DLD1 (cell line): ENCODE data around the gene KRT80.

Source experiments
- in situ Hi-C: cut with HindIII; loops from 2 replicates; pipeline ENCODE4 v1.10.0; 2017; ENCODE audit warnings: low sequenced_read_pairs

Gene KRT80

GRCh38 chr12:52200781-52201450 is 9.1 kb upstream of the KRT80 start:
- in situ Hi-C loops = no loop called here

GRCh38 chr12:52200086-52200780 is 8.4 kb upstream of the KRT80 start:
- in situ Hi-C loops = no loop called here

GRCh38 chr12:52199294-52199919 is 7.6 kb upstream of the KRT80 start:
- in situ Hi-C loops = no loop called here

GRCh38 chr12:52198454-52199215 is 6.8 kb upstream of the KRT80 start:
- in situ Hi-C loops = no loop called here

- in situ Hi-C loops = no loop called here
Observed at GRCh38 chr12:52197371-52198231, 5.8 kb upstream of the KRT80 start.

- in situ Hi-C loops = no loop called here
Observed at GRCh38 chr12:52195065-52195730, 3.4 kb upstream of the KRT80 start.

- in situ Hi-C loops = no loop called here
Observed at GRCh38 chr12:52193991-52194390, 2.2 kb upstream of the KRT80 start.

GRCh38 chr12:52193532-52193931 is 1.7 kb upstream of the KRT80 start:
- in situ Hi-C loops = no loop called here

GRCh38 chr12:52190860-52191729 is 719 bp downstream of the KRT80 start:
- in situ Hi-C loops = no loop called here

GRCh38 chr12:52189376-52190174 is 2.2 kb downstream of the KRT80 start:
- in situ Hi-C loops = no loop called here

GRCh38 chr12:52188658-52189057 is 3.2 kb downstream of the KRT80 start:
- in situ Hi-C loops = no loop called here

GRCh38 chr12:52187640-52188039 is 4.2 kb downstream of the KRT80 start:
- in situ Hi-C loops = no loop called here

- in situ Hi-C loops = no loop called here
Observed at GRCh38 chr12:52187206-52187605, 4.6 kb downstream of the KRT80 start.

- in situ Hi-C loops = no loop called here
Observed at GRCh38 chr12:52186118-52186840, 5.5 kb downstream of the KRT80 start.

- in situ Hi-C loops = no loop called here
Observed at GRCh38 chr12:52185400-52185967, 6.3 kb downstream of the KRT80 start.

- in situ Hi-C loops = no loop called here
Observed at GRCh38 chr12:52184813-52185212, 7.0 kb downstream of the KRT80 start.

GRCh38 chr12:52183971-52184370 is 7.8 kb downstream of the KRT80 start:
- in situ Hi-C loops = no loop called here
